GM19463 (cell line): ENCODE measurements around the gene MYO16.

Experiments
- ATAC-seq: cut with Tn5 transposase; IDR thresholded peaks from one replicate; pipeline ENCODE4 v1.9.1; 2021; ENCODE audit warnings: mild to moderate bottlenecking, moderate library complexity; ENCODE audit not compliant: unreplicated experiment

Gene MYO16

GRCh38 chr13:109256866-109257760, 627.7 kb downstream of the MYO16 start:
- no peak for ATAC-seq
